Placental epithelial cell (primary cell): Measurements from ENCODE around the gene TRIM43B. TPM values are rescaled to one million over a fixed set of nuclear protein-coding genes. Genes with fewer than 3 reads are reported as not detected.

Experiments
- small RNA-seq: library from RNA; depleted of rRNA; stranded (forward); fragments of <200 nt; gene quantifications from one replicate; pipeline ENCODE3, GENCODE V24; 2012
- total RNA-seq: library from RNA; depleted of rRNA; stranded (reverse); fragments of >200 nt; gene quantifications from 2 replicates; pipeline ENCODE4 v1.2.3, GENCODE V29; 2012

TRIM43B gene
- total RNA-seq, result not detected in 2 replicates

GRCh38 chr2:95484654-95485053, at the start of gene TRIM43B:
Gene TRIM43B (minus strand): TSS chr2:95484754. CDS start chr2:95482714, 2,040 bp downstream.

Small RNAs within 50 kb of the gene (small RNA-seq; reads per million reads assigned to genes)
- gene AC009237.11, result not detected
- not detected for gene AC133104.2

Other genes with a start within 250 kb of the TRIM43B start
- gene PROM2, start 210.3 kb downstream of the TRIM43B start, total RNA-seq, result 101 and 124 TPM in 2 replicates
- 26.0 and 27.1 TPM in 2 replicates for gene KCNIP3, start 187.4 kb downstream of the TRIM43B start, total RNA-seq
- gene FAHD2A, start 82.0 kb downstream of the TRIM43B start, total RNA-seq, result 22.8 and 26.4 TPM in 2 replicates
- gene TRIM43, start 107.2 kb upstream of the TRIM43B start, total RNA-seq, result 0.33 and 0.39 TPM in 2 replicates